ENCODE results near the gene SEMA5A.

Gene SEMA5A

DNA sequence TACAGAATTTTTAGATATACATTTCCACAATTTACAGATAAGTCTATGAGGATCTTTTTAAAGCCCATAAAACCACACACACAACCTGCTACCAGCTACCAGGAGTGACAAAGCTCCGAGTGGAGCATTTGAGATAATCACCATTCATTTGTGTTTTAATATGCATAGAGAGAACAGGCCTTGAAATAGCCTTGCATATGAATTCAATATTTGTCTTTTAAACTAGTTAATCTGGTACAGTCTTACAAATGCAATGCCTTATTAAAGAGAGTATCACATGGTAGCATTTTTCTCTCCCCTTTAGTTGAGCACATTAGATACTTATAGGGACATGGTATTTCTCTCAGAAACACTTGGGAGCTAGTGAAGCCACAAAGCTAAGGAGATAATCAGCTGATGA is 49.1 kb downstream of the SEMA5A start:
- Histone ChIP-seq H3K4me3 (ENCODE audit: low read depth, low read length) (no peak overlapping the region), H2AFZ (no peak overlapping the region), H3K36me3 (ENCODE audit: control insufficient read depth, insufficient read depth, low read length) (no peaks in the 10 kb centered on the region), H3K9me3 (ENCODE audit: control insufficient read depth, low read length) (no peaks in the 10 kb centered on the region), H3K9ac (no peak overlapping the region), H3K27me3 (ENCODE audit: control insufficient read depth, insufficient read depth, low read length) (no peaks in the 10 kb centered on the region), H3K79me2 (no peaks in the 10 kb centered on the region), H3K4me1 (no peaks in the 10 kb centered on the region), H3K4me2 (ENCODE audit: low read length) (no peak overlapping the region), H3K27ac (no peak overlapping the region)
- TF ChIP-seq, protein P1, sequence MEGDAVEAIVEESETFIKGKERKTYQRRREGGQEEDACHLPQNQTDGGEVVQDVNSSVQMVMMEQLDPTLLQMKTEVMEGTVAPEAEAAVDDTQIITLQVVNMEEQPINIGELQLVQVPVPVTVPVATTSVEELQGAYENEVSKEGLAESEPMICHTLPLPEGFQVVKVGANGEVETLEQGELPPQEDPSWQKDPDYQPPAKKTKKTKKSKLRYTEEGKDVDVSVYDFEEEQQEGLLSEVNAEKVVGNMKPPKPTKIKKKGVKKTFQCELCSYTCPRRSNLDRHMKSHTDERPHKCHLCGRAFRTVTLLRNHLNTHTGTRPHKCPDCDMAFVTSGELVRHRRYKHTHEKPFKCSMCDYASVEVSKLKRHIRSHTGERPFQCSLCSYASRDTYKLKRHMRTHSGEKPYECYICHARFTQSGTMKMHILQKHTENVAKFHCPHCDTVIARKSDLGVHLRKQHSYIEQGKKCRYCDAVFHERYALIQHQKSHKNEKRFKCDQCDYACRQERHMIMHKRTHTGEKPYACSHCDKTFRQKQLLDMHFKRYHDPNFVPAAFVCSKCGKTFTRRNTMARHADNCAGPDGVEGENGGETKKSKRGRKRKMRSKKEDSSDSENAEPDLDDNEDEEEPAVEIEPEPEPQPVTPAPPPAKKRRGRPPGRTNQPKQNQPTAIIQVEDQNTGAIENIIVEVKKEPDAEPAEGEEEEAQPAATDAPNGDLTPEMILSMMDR (IDR thresholded peaks at IDR 0.05) = no peak

DNA sequence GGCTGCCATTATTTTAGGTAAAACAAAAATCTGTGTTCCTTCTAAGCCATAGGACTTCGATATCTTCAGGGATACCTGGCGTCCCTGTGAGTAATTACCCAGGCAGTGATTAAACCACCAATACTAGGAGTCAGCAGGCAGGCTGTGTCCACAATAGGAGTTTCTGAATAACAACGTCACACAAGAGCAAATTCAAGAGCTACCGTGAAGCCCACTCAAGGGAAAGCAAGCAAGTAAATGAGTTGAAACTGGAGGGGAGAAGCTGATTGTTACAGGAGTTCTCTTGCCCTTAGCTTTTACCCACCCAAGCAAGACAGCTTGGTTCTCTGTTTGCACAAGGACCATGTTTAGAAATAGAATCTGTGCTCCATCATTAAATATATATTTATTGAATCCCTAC is 50.8 kb downstream of the SEMA5A start:
- Histone ChIP-seq H3K4me1 (no peaks in the 10 kb centered on the region), H3K27me3 (ENCODE audit: control insufficient read depth, insufficient read depth, low read length) (no peaks in the 10 kb centered on the region), H3K9me3 (ENCODE audit: control insufficient read depth, low read length) (no peaks in the 10 kb centered on the region), H3K4me2 (ENCODE audit: low read length) (no peak overlapping the region), H3K9ac (no peak overlapping the region), H3K36me3 (ENCODE audit: control insufficient read depth, insufficient read depth, low read length) (no peaks in the 10 kb centered on the region), H3K79me2 (no peaks in the 10 kb centered on the region), H3K4me3 (ENCODE audit: low read depth, low read length) (no peak overlapping the region), H3K27ac (no peak overlapping the region), H2AFZ (no peak overlapping the region)
- TF ChIP-seq, protein P1 (IDR thresholded peaks at IDR 0.05) = no peak

DNA sequence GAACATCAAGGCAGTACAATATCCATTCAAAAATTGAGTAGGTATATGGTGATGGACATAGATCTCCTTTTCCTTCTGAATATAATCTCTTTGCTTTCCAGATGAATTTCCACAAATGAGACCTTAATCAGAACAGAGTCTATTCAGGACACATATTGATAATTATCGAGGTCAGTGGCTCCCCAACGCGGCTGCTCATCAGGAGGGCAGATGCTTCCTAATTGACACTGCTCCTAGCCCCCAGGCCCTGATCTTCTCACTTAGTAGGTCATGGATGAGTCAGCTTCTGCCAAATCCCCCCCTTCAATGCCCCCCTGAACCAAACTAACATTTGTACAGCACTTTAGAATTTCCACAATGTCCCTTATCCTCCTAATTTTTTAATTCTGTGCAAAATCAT is 51.6 kb downstream of the SEMA5A start:
- H3K4me3 ChIP-seq (ENCODE audit: low read depth, low read length) = no peak overlapping the region
- TF ChIP-seq, protein P1 (IDR thresholded peaks at IDR 0.05) = no peak
- no peak overlapping the region for H2AFZ ChIP-seq
- H3K4me2 ChIP-seq (ENCODE audit: low read length) = no peak overlapping the region
- H3K9me3 ChIP-seq (ENCODE audit: control insufficient read depth, low read length) = no peaks in the 10 kb centered on the region
- H3K9ac ChIP-seq = no peak overlapping the region
- no peaks in the 10 kb centered on the region for H3K4me1 ChIP-seq
- H3K27ac ChIP-seq = no peak overlapping the region
- no peaks in the 10 kb centered on the region for H3K27me3 ChIP-seq (ENCODE audit: control insufficient read depth, insufficient read depth, low read length)
- H3K36me3 ChIP-seq (ENCODE audit: control insufficient read depth, insufficient read depth, low read length) = no peaks in the 10 kb centered on the region
- H3K79me2 ChIP-seq = no peaks in the 10 kb centered on the region

DNA sequence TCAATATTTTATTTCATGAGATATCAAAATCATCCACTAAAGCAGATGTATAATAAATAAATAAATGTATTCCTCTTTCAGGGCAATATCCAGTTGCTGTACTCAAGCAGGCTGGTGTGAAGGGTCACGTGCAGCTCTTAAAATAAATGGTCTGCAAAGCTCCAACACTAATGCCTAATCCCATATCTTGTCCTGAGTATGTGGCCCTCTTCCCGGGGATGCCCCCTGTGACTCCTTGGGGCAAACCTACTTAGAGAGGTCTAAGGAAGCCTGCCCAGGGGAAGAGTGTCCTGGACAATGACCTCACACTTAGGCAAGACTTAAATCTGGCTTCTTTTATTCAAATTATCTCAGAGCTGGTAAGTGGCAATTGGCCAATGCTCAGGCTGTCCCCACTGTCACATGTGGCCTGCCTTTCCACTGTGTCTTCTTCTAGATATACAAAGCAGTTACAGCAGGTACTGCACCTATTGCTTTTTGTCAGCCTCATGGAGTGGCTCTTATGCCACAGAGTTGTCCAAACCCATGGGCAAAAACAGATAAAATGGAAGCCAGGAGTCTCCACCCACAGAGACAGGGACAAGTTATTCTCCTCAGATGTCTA is 55.3 kb downstream of the SEMA5A start:
- Histone ChIP-seq H3K36me3 (ENCODE audit: control insufficient read depth, insufficient read depth, low read length) (no peaks in the 10 kb centered on the region), H2AFZ (no peak overlapping the region)

DNA sequence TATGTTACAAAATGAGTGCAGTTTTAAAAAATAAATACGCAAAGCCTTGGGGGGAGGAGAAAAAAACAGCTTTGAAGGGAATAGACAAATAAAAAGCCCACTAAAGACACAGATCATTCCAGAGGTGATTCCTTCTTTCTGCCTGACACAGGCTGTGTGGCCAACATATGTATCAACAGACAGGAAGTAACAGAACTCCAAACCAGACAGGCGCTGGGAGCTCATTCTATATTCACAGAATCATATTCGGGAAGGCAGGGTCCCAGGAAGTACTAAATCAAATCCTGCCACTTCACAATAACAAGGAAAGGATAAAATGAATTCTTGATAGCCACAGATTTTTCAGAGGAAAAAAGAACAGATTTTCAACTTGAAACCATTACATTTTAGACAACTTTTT is 62.1 kb downstream of the SEMA5A start:
- Histone ChIP-seq H3K9me3 (ENCODE audit: control insufficient read depth, low read length) (no peaks in the 10 kb centered on the region), H3K4me2 (ENCODE audit: low read length) (no peak overlapping the region), H3K36me3 (ENCODE audit: control insufficient read depth, insufficient read depth, low read length) (no peaks in the 10 kb centered on the region), H3K9ac (no peak overlapping the region), H3K79me2 (no peaks in the 10 kb centered on the region), H3K27ac (no peak overlapping the region), H3K27me3 (ENCODE audit: control insufficient read depth, insufficient read depth, low read length) (no peaks in the 10 kb centered on the region), H3K4me1 (no peaks in the 10 kb centered on the region), H3K4me3 (ENCODE audit: low read depth, low read length) (no peak overlapping the region), H2AFZ (no peak overlapping the region)
- TF ChIP-seq, protein P1 (IDR thresholded peaks at IDR 0.05) = no peak

More for the DNA sequence above, 55.3 kb downstream of the SEMA5A start:
- Histone ChIP-seq H3K79me2 (no peaks in the 10 kb centered on the region), H3K4me1 (no peaks in the 10 kb centered on the region), H3K4me2 (ENCODE audit: low read length) (no peak overlapping the region), H3K4me3 (ENCODE audit: low read depth, low read length) (no peak overlapping the region), H3K27ac (no peak overlapping the region), H3K9me3 (ENCODE audit: control insufficient read depth, low read length) (no peaks in the 10 kb centered on the region), H3K27me3 (ENCODE audit: control insufficient read depth, insufficient read depth, low read length) (no peaks in the 10 kb centered on the region), H3K9ac (no peak overlapping the region)
- TF ChIP-seq, protein P1 (IDR thresholded peaks at IDR 0.05) = no peak
